GM18499 (cell line): ENCODE data around the gene FFAR4.

Source experiments
- ATAC-seq: cut with Tn5 transposase; IDR thresholded peaks from one replicate; pipeline ENCODE4 v1.9.1; 2021; ENCODE audit warnings: moderate number of reproducible peaks; ENCODE audit not compliant: insufficient read depth, unreplicated experiment

The FFAR4 gene

DNA sequence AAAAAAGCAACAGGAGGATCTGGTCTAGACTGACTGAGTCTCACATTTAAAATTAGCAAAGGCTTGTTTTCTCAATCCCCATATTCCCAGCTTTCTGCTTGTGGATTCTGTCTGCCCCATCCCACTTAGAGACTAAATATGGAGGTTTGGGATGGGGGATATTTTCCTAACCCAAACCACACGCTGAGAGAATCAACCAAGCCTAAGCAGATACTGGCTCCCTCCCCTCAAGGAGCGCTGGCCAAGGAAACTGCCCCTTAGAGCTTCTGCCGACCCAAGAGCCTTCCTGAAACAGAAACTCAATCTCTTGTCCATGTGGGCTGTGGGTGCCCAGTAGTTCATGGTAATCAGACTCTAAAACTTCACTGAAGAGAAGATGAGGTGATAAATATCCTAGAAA lies 3.9 kb downstream of the FFAR4 start:
- no peak for ATAC-seq

DNA sequence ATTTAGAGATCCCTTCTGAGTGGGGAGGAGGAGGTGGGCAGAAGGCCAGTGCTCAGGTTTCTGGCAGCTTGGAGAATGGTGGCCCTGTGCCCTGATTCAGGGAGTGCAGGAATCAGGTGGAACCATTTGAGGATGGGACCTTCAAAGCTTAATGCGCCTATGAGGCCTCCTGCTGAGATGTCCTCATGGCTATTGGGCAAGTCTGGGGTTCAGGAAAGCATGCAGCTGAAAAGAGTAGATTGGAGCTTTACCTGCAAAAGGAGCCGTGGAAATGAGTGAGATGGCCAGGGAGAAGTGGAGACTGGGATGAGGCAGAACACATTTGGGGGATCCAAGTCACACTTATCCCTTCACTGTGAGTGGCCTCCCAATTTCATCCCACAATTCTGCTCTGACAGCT lies 6.1 kb downstream of the FFAR4 start:
- no peak for ATAC-seq

DNA sequence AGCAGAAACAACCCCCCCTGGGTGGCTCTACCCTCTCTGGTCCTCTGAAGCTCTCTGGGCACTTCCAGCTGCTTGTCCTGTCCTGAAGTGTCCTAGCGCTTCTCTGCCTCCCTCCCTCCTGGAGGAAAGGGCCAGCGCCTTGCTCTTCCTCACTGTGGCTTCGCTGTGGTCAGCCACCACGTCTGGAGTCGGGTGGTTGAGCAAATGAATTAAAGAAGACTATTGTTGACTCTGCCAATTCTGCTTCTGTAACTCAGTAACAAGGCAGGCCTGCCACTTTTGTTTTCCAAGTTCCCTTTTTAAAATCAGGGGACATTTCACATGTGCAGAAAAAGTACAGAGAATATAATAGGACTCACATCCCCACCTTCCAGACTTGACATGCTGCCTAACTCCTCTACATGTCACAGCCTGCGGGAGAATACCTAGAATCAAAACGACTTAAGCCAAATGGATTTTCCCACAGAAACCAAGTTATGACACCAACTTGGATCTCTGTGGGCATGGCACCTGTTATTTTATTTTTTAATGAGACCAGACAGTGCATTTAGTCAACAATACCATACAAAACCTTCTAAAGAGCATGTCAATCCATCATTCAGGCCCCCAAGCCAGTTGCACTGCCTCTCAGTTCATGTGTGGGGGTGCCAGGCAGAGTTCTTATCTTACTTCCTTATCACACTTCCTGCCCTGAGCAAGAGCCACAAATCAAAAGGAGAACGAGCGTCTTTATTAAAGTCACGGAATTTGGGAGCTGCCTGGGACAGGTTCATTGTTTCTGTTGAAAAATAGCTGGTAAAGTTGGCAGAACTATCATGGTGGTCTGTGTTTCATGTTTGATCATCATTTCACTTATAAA lies 6.8 kb downstream of the FFAR4 start:
- no peak for ATAC-seq

DNA sequence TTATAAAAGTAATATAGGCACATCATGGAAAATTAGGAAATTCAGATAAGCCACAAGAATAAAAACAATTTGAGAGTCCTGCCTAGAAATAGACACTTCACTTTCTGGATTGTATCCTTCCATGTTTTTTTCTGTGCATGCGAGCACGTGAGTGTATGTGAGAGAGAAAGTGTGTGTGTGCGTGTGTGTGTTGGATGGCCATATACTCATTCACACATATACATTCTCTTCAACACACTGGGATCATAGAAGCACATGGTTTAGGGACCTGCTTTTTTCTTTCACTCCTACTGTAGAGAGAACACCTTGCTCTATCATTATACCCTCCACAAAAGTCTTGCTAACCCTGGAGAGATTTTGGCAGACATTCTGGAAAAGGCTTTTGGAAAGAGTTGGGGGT lies 7.5 kb downstream of the FFAR4 start:
- ATAC-seq: no peak

DNA sequence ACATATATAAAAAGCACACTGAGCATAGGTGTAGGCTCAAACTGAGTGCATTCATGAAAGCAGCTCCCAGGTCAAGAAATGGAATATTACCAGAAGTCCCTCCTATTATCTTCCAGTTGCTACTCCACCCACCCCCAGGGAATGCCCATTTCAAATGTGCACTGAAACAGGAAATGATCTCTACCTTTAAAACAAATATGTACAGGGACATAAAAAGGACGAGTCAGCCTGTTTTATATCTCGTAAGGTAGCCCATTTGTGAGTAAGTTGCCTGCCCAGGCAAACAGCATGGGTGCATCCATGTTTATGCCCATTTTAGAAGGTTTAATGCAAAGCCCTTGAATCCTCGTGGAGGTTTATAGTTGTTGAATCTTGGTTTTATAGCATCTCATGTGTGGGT lies 10.4 kb downstream of the FFAR4 start:
- no peak for ATAC-seq

DNA sequence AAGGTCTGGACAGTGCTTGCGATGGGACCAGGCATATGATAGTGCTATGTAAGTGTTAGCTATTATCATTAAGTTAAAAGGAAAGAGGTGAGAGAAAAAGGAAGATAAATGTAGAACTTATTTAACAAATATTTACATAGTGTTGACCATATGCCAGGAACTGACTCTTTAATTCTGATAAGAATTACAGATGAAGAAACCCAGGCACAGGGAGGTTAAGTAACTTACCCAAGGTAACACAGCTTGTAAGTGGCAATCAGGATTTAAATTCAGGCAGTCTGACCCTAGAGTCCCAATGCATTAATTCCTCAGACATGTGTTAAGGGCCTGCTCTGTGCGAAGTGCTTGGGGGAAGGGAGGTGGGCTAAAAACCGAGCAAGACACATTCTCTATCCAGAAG lies 11.1 kb downstream of the FFAR4 start:
- no peak for ATAC-seq

DNA sequence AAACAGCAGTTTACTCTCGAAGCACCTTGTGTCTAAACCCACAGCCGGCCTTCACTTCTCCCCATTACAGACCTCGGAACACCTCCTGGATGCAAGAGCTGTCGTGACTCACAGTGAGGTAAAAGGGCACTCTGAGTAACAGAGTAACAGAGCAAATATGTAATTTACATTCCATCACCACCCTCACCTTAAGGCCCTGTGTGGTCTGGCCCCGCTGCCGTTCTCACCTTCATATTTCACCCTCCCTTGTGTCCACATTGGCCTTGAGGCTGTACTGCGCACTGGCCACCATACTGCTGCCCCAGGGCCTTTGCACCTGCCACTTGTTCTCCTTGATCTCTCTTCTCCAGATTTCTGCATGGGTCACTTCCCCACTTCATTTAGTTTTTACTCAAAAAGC lies 12.6 kb downstream of the FFAR4 start:
- no peak for ATAC-seq

DNA sequence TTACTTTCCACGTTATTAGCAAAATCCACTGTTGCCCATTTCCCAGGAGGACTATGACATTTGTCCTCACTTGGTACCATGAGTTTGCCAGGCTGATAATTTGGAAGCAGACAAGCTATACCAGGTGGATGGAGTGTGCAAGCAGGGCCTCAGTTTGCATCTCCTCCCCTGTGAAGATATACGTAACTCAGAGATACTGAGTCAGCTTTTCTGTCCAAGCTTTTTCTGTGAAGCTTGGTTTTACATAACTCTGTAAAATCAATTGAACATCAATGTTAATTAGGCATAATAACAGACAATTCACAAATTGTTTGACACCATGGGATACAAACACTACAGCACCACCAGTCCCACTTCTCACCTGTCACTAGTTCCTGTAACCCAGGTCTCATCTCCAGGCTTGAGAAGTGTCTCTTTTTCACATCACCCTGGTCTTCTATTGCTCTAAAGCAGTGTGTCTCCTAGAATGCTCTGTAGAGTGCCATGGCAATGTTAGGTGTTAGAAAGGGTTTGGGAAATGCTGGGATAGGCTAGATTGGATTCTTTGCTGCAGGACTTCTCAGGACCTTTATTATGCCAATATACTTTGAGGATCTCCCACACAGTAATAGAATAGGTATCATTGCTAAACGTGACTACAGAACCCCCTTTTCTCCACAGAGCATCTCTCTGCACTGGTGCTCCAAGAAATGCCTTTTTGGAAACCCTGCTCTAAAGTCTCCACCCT lies 13.7 kb downstream of the FFAR4 start:
- no peak for ATAC-seq

DNA sequence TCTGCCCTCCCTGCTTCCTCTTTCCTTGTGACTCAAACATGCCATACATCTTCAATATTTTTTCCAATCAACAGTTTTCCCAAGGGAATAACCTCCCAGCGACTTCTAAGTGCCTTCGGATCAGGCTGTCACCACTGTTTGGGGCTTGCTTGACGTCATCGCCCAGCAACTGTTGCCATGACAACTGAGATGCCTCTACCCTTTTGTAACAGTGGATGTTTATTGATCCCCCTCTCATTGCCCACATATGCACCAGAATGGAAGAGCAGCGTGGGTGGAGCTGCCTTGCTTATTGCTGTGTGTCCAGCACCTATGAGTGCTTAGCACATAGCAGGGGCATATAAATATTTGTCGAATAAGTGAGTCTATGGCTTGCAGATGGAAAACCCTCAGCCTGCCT lies 14.4 kb downstream of the FFAR4 start:
- ATAC-seq: no peak

DNA sequence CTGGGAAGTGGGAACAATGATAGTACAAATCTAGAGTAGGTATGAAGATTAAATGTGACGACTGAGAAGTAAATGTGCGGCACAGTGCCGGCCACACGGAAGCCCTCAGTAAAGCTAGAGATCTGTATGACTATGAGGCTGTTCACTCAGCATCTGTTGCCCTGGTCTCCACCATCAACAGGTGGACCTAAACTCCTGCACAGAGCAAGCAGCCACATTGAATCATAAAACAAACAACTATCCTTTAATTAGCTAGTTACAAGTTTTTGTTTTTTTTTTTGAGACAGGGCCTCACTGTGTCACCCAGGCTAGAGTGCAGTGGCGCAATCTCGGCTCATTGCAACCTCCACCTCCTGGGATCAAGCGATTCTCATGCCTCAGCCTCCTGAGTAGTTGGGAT lies 18.0 kb downstream of the FFAR4 start:
- ATAC-seq: no peak

DNA sequence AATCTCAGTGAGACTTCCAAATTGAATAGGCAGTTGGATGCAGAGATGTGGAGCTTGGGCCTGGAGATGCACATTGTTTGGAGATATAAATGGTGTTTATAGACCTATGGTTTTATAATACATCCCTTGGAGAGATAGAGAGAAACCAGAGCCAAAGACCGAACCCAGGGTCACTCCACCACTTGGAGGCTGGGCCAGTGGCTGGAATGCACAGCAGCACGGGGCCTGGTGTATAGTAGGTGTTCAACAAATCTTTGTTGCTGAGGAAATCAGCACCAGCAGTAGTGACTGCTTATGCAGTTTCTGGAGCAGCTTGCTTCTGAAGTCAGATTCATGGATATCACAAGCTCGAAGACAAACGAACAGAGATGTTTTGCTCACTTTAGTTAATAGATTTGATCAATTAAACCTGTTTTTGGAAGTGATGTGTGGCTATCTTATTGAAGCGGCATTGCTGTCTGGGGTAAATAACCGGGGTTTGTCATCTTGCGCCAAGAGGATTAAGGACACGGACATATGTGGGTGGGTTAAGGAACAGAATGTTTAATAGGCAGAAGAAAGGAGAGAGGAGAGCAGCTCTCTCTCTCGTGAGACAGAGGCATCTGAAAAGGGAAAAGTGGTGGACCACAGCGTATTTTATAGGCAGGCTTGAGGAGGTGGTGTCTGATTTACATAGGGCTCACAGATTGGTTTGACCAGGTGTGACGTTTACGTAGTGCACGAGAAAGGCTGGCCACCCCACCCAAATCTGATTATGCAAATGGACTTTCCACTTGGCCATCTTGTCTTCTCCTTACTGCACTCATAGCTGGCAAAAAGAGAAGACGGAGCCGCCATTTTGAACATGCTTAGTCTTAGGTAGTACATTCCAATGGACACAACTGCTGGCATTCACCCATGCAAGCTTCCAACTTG lies 23.4 kb downstream of the FFAR4 start:
- ATAC-seq: no peak

DNA sequence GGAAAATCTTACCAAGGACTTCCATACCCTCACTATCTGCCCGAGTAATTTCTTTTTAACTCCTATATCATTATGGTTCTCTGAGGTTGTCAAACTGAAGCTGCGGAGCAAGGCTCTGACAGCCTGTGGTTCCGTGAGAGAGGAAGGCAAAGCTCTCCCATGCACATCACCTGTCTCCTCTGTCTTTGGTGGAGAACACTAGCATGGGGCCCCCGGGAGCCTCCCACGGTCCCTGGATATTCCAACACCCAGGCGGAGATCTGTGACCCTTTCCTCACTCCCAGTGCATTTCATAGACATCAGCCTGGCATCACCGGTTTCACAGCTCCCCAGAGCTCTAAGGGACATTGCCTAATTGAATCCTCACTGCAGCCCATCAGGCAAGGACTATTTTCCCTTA lies 24.2 kb downstream of the FFAR4 start:
- no peak for ATAC-seq

DNA sequence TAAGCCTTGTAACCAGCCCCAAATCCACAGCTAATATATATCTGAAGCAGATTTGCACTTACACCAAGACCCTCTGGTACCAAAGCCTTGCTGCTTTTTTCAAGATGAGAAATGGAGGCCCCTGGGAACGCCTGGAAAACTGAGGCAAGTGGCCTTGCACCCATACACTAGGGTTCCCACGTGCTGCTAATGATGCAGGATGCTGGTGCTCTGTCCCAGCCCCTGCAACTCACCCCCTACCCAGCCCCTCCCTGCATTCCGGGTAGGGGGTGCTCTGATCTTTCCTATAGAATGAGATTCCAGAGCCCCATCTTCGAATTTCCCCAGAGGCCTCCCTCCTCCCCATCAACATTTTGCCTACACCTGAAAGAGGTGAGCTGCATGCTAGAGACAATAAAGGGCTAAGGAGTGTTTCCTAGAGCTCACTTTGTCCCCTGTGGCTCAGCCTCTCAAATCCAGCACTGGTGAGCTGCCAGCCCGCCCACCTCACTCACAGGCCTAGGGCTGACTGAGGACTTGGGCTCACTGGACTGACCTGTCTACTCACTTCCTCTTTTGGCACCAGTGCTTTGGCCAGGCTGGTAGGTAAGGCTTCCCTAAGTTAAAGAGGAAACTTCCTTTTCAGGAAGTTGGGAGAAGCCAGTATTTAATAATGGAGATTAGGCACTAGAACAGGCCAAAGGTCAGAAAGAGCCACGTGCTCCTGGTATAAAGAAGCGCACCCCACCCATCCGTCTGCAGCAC lies 24.8 kb downstream of the FFAR4 start:
- no peak for ATAC-seq

DNA sequence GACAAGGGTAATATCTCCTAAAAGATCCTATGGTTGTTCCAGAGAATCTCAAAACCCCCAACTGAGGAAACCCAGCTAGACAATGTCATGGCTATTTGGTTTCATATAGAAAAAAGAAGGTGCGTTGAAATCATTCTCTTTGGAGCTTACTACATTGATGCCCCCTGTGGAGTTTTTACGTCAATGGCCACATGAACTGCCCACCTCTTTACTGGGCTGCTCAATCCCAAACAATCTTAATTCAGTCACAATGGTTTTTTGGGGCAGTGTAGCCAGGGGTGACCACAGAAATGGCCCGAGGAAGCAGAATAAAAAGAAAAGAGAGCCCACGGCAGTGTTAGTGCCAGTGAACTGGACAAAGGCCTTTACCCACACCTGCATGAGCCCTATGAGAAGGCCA lies 26.8 kb downstream of the FFAR4 start:
- no peak for ATAC-seq

DNA sequence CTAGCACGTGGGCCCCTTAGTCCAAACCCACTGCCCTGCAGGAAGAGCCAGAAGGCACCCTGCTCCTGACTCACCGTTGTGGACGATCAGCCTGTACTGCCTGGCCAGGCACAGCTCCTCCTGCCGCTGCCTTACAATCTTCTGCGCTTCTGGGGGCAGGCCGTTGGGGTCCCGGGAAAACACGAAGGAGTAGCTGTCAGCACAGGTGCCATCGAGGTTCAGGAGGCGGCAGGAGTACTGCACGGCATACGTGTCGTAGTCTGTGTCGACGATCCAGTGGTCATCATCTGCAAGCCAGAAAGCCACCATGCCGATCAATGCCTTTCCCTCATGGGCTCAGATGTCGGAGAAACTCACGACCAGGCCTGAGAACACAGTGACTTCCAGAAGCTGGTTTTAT lies 27.3 kb downstream of the FFAR4 start:
- ATAC-seq: no peak

DNA sequence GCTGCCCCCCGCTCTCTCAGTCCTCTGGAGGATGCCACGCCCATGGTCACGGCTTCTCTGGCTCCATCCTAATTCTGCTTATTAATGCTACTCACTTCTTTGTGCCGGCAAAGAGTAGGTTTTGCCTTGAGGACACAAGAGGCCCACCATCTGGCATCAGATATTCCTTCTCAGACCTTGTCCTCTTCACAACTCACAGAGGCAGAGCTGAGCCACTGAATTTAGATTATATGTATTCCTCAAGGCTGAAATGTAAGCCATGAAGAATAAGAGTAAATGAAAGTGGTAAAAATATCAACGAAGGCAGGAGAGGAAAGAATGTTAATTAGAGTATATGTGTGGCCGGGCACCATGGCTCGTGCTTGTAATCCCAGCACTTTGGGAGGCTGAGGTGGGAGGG lies 28.1 kb downstream of the FFAR4 start:
- no peak for ATAC-seq

DNA sequence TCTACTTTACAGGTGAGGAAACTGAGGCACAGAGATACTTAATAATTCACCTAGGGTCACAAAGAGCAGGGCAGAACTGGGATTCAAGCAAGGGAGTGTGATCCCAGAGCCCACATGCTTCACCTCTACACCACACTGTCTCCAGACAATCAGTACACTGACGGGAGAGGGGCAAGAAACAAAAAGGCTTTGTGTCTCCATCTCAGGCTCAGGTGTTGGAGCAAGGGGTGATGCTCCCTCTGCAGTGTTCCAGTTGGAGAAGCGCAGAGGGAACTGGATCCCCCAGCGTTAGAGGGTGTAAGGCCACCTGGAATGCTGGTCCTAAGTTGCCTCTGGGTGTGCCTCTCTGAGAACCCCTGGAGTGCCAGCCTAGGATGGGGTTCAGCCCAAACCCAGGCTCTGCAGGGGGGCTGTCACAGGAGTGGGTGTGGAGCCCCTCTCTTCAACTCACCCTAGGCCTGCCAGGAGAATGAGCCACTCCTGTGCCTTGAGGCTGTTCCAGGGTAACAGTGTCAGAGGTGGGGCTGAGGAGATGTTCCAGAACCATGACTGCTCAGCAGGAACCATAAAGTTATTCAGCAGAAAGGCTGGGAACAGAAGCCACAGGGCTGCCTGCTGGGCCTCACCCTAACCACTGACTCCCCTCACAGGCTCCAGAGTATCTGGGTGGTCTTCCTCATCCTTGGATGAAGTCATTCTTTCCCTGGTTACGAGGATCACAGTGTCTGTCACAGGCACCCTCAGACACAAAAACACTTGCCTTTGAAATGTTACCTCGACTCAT lies 29.1 kb downstream of the FFAR4 start:
- ATAC-seq: no peak

DNA sequence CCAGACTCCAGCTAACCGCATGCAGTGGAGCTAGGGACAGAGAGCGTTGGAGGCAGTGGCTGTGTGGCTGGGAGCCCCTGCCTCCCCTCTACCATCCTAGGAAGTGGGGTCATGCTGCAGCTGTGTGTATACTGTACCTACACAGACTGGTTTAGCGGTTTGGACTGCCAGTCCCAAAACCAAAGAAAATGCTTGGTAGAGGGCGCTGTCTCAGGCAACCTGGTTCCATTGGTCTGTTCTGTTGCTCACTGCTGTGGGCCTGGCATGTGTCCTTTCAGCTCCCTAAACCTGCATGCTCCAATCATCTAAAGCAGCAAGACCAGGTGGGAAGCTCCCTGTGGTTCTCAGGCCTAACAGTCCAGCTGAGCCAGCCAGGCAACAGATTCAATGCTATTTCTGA lies 30.1 kb downstream of the FFAR4 start:
- no peak for ATAC-seq

DNA sequence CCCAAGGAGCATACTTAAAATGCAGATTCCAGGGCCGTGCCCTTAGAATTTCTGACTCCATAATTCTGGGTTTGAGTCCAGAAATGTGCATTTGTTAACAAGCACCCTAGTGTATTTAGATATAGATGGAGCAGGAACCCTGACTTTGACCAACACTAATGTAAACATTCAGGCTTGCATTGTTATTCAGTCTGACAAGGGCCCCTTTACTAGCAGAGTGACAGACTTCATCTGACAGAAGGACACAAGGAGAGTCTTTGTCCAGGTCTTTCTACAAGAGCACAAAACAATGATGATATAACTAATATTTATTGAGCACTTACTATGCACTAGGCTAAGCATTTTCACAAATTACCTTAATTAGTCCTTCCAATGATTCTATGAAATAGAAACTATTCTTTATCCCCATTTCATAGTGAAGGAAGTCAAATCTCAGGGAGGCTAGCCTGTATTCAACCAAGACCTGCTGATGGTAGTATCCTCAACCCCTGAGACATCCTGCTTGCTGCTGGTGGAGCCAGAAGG lies 30.7 kb downstream of the FFAR4 start:
- no peak for ATAC-seq
